ENCODE measurements around the gene BCAS4. TPM values are rescaled to one million over a fixed set of nuclear protein-coding genes. Genes with fewer than 3 reads are reported as not detected.
A peak's percentile ranks its signal among the peaks of the same experiment; 100 is the strongest.

The BCAS4 gene
- total RNA-seq, 6 experiments from 2014 or later: 0.31 to 1.4 (median 0.60) TPM

DNA sequence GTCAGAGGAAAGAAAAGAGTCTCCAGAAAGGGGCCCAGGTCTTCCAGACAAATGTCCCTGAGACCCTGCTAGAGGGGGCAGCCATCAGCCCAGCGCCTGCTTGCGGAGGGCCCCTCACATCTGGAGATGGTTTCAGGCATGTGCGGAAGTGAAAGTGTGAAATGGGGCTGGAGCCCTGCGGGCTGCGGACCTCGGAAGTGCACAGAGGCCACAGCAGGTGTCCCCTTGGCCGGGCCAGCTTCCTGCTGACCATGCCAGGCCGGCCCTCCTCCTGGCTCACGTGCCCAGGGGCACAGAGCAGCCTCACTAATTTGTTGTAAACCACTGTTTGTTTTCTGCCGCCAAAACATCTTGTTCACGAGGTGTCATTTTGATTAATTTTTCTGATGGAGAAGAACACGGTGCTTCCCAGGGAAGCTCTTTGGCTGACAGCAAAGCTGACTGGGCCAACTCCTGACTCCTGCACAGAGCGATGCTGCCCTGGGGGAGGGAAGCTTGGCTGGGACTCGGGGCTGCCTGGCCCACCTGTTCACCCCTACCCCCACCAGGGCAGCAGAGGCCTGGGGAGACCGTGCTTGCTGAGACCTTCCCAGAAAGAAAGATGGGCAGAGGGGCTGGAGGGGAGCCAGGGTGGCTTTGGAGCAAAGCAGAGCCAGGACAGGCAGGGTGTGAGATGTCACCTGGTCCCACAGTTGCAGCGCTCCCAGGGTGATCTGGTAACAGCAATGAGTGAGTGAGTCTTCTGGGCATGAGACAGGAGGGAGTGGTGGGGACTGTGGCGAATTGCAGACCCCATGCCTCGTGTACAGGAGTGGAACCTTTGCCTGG is 54.2 kb downstream of the BCAS4 start:
- WGBS (ENCODE audit: insufficient coverage, low coverage, low lambda C conversion rate, missing lambda C conversion rate): 40% methylated on average over 7 of the region's 18 CpGs
- Histone ChIP-seq H3K27me3 (no peaks in the 10 kb centered on the region), H3K27ac (peak overlapping the region in 2 of 3 donors; percentile 33 to 43), H3K4me1 (peaks cover 0 to 8% (median 0%) of the 10 kb centered on the region in 4 donors), H3K36me3 (no peaks in the 10 kb centered on the region), H3K4me3 (peak overlapping the region in 2 of 3 donors; percentile 31 to 40), H3K9me3 (no peaks in the 10 kb centered on the region)
- ATAC-seq (peak; percentile 89 to 94 (median 93)), DNase-seq (peak; percentile 71 to 80 (median 74))
- no peak for TF ChIP-seq POLR2A (IDR thresholded peaks at IDR 0.05)
- TF ChIP-seq, protein P1, sequence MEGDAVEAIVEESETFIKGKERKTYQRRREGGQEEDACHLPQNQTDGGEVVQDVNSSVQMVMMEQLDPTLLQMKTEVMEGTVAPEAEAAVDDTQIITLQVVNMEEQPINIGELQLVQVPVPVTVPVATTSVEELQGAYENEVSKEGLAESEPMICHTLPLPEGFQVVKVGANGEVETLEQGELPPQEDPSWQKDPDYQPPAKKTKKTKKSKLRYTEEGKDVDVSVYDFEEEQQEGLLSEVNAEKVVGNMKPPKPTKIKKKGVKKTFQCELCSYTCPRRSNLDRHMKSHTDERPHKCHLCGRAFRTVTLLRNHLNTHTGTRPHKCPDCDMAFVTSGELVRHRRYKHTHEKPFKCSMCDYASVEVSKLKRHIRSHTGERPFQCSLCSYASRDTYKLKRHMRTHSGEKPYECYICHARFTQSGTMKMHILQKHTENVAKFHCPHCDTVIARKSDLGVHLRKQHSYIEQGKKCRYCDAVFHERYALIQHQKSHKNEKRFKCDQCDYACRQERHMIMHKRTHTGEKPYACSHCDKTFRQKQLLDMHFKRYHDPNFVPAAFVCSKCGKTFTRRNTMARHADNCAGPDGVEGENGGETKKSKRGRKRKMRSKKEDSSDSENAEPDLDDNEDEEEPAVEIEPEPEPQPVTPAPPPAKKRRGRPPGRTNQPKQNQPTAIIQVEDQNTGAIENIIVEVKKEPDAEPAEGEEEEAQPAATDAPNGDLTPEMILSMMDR (IDR thresholded peaks at IDR 0.05): no peak
- intact Hi-C loops (cut with DNase I): no loop called here

DNA sequence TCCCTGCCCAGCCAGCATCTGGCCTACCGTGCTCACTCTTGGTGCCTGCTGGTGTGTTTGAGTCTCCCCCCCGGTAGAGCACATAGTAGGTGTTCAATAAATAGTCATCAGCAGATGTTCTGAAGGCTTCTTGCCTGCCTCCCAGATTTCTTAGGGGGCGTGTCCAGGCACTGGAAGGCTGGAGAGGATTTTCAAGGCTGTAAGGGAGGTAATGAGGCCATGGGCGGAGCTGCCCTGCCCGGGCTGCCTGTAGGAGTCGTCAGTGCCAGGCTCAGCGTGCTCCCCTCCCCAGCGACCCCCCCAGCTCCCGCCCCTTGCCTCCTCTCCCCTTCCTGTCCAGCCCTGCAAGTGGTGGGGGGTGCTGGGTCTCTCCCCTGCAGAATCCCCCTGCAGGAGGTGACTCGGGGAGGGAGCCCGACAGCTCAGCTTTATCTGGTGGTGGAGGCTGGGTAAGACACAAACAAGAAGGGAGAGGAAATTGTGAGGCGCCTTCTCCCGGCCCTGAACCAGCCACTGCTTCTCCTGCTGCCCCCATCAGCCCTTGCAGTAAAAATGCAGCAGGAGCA is 55.9 kb downstream of the BCAS4 start:
- WGBS (ENCODE audit: insufficient coverage, low coverage, low lambda C conversion rate, missing lambda C conversion rate): 67% methylated on average over 1 of the region's 13 CpGs
- Histone ChIP-seq H3K27ac (no peak overlapping the region), H3K27me3 (no peaks in the 10 kb centered on the region), H3K4me3 (no peak overlapping the region), H3K9me3 (no peaks in the 10 kb centered on the region), H3K36me3 (no peaks in the 10 kb centered on the region), H3K4me1 (peaks cover 0 to 13% (median 3%) of the 10 kb centered on the region in 4 donors)
- DNase-seq (no peak), ATAC-seq (no peak)
- intact Hi-C loops (cut with DNase I): no loop called here
- TF ChIP-seq POLR2A (IDR thresholded peaks at IDR 0.05): no peak
- TF ChIP-seq, protein P1 (IDR thresholded peaks at IDR 0.05): no peak

DNA sequence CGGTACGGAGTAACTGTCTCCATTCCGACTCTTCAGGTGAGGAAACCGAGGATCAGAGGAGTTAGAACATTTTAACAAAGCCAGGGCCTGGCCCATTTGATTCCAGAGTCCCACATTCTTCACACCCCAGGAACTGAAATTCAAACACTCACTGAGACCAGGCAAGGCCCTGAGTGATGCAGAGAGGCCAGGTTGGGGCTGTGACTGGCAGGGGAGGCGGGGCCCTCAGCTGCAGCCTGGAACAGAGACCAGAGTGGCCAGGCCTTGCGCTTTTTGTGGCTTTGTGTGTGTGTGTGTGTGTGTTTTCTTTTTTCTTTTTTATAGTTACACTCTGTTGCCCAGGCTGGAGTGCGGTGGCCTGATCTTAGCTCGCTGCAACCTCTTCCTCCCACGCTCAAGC is 57.2 kb downstream of the BCAS4 start:
- H3K4me3 ChIP-seq: no peak overlapping the region
- intact Hi-C loops (cut with DNase I): no loop called here
- H3K9me3 ChIP-seq: no peaks in the 10 kb centered on the region
- DNase-seq (no peak), ATAC-seq (no peak)
- H3K27me3 ChIP-seq: no peaks in the 10 kb centered on the region
- TF ChIP-seq POLR2A (IDR thresholded peaks at IDR 0.05): no peak
- TF ChIP-seq, protein P1 (IDR thresholded peaks at IDR 0.05): no peak
- WGBS (ENCODE audit: insufficient coverage, low coverage, low lambda C conversion rate, missing lambda C conversion rate): 89% methylated on average over 6 of the region's 9 CpGs
- peaks cover 0 to 23% (median 8%) of the 10 kb centered on the region in 4 donors for H3K4me1 ChIP-seq
- no peak overlapping the region for H3K27ac ChIP-seq
- no peaks in the 10 kb centered on the region for H3K36me3 ChIP-seq

DNA sequence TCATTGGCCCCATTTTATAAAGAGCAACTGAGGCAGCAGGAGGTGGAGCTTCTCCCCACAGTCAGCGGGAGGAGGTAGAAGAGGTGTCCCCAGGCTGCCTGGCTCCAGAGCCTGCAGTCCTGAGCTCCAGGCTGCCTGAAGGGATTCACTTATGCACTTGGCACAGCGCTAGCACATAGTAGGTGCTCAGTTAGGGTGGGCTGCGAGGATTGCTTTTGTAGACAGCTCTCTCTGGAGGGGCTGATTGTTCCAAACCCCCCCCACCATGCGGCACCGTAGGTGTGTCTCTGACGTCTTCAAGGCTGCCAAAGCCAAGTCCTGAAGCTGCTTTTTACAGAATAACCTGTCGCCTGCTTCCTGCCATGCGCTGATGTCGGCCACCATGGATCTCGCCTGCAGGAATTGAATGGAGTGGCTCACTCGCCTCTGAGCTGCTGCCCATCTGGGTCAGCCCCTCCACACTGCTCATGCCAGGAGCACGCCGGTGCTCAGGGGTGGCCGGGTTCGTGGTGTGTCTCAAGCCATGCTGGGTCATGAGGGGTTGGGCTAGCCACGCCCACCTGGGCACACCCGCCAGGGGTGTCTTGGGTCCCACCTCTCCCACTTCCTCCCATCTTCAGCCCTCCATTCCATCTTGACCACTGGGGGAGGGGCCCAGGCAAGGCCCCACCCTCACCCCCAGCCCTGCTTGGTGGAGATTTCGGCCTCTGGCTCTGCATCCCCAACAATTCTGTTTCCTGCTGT is 59.8 kb downstream of the BCAS4 start:
- intact Hi-C loops (cut with DNase I): no loop called here
- no peaks in the 10 kb centered on the region for H3K9me3 ChIP-seq
- TF ChIP-seq POLR2A (IDR thresholded peaks at IDR 0.05): no peak
- TF ChIP-seq, protein P1 (IDR thresholded peaks at IDR 0.05): no peak
- H3K27me3 ChIP-seq: no peaks in the 10 kb centered on the region
- peaks cover 0 to 18% (median 9%) of the 10 kb centered on the region in 4 donors for H3K4me1 ChIP-seq
- DNase-seq (no peak), ATAC-seq (no peak)
- no peak overlapping the region for H3K4me3 ChIP-seq
- no peak overlapping the region for H3K27ac ChIP-seq
- H3K36me3 ChIP-seq: no peaks in the 10 kb centered on the region
- WGBS (ENCODE audit: insufficient coverage, low coverage, low lambda C conversion rate, missing lambda C conversion rate): 90% methylated on average over 1 of the region's 18 CpGs

All from right lobe of liver (tissue), 6 donors.